HEK293T (cell line): Measurements from ENCODE around the gene NINJ1.

Source experiments
- BHLHE40 ChIP-seq: fragments of 450-650 bp; IDR thresholded peaks from 2 replicates; pipeline ENCODE4 v1.6.1; 2016; ENCODE audit warnings: mild to moderate bottlenecking, moderate library complexity, borderline replicate concordance
- ELF4 ChIP-seq: fragments of 450-650 bp; IDR thresholded peaks from 2 replicates; pipeline ENCODE4 v1.6.1; 2017; ENCODE audit warnings: antibody characterized with exemption
- FOXA1 ChIP-seq: fragments of 450-650 bp; IDR thresholded peaks from 2 replicates; pipeline ENCODE4 v1.6.1; 2016; ENCODE audit warnings: mild to moderate bottlenecking
- LEF1 ChIP-seq: fragments of 450-650 bp; IDR thresholded peaks from 2 replicates; pipeline ENCODE4 v1.6.1; 2017; ENCODE audit warnings: mild to moderate bottlenecking, borderline replicate concordance
- NFRKB ChIP-seq: fragments of 450-650 bp; IDR thresholded peaks from 2 replicates; pipeline ENCODE4 v1.6.1; 2016; ENCODE audit warnings: mild to moderate bottlenecking, moderate library complexity
- SP1 ChIP-seq: fragments of 450-650 bp; IDR thresholded peaks from 2 replicates; pipeline ENCODE4 v1.6.1; 2017
- SUZ12 ChIP-seq: fragments of 450-650 bp; IDR thresholded peaks from 2 replicates; pipeline ENCODE4 v1.6.1; 2016; ENCODE audit warnings: mild to moderate bottlenecking

DNA sequence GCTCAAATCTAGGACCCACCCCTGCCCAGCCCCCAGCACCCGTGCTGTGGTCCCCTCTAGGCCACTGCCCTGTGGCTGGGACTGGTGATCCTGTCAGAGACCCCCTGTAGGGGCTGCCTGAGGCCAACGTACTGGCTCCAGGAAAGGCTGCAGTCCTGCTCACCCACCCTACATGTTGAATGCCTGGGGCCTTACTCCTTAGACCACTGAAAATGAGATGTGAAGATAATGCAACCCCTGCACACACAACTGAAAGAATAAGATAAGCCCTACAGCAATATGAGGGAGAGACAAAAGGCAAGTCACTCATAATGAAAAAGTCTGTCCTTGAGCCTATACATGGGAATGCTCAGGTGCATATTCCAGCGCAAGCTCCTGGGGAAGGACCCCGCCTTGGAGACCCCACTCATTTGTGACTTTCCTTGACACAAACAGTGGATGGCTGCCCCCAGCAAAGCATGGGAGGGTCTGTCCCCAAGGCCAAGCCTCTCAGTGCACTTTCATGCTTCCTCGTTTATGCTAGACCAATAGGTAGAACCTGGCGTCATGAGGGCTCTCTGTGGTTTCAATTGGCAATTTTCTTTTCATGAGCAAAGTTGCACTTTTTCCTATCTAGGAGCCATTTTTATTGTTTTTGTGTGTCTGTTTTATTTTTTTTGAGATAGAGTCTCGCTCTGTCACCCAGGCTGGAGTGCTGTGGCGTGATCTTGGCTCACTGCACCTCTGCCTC lies 37.4 kb upstream of the NINJ1 start:
- TF ChIP-seq FOXA1 (no peak), ELF4 (no peak), SP1 (no peak), LEF1 (no peak), BHLHE40 (no peak), SUZ12 (no peak), NFRKB (no peak)
